ENCODE results near the gene GAN. TPM values are rescaled to one million over a fixed set of nuclear protein-coding genes. Genes with fewer than 3 reads are reported as not detected.

GAN gene
- total RNA-seq, 4 donors from 2014 or later = 12.9 to 378 (median 14.7) TPM

DNA sequence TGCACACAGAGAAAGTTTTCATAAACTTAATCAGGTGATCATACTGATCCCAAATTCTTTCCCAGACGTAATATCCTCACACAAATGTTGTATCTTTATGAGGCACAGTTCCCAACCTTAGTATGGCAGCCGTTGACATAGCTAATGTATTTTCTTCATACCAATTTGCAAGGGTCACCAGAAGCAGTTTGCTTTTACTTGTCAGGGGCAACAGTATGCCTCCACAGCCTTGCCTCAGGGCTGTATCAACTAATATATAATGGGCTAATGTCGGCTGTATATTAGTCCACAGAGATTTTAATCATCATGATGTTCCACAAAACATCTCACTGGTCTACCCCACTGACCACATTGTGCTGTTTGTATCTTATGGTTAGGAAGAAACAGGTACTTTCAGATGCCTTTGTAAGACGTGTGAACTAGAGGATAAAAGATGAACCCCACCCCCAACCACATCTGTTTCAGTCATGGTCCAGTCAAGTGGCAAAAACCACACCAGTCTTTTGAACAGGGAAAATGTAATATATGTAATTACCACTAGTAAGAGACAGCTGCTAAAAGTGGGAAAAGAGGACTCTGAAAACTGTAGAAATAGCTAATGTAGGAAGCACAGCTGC, 55.2 kb downstream of the GAN start:
- no peak for DNase-seq
- no peak overlapping the region for H3K4me3 ChIP-seq
- no peaks in the 10 kb centered on the region for H3K4me1 ChIP-seq
- 78 to 90% methylated on average over 4 of the region's 4 CpGs for WGBS, 2 donors (ENCODE audit: low coverage in 1 of 2)
- H3K27ac ChIP-seq = no peak overlapping the region
- H3K27me3 ChIP-seq = no peaks in the 10 kb centered on the region
- no peak for TF ChIP-seq POLR2AphosphoS5 (IDR thresholded peaks at IDR 0.05)
- TF ChIP-seq EP300 (IDR thresholded peaks at IDR 0.05; ENCODE audit: low read depth) = no peak
- TF ChIP-seq, protein P1, sequence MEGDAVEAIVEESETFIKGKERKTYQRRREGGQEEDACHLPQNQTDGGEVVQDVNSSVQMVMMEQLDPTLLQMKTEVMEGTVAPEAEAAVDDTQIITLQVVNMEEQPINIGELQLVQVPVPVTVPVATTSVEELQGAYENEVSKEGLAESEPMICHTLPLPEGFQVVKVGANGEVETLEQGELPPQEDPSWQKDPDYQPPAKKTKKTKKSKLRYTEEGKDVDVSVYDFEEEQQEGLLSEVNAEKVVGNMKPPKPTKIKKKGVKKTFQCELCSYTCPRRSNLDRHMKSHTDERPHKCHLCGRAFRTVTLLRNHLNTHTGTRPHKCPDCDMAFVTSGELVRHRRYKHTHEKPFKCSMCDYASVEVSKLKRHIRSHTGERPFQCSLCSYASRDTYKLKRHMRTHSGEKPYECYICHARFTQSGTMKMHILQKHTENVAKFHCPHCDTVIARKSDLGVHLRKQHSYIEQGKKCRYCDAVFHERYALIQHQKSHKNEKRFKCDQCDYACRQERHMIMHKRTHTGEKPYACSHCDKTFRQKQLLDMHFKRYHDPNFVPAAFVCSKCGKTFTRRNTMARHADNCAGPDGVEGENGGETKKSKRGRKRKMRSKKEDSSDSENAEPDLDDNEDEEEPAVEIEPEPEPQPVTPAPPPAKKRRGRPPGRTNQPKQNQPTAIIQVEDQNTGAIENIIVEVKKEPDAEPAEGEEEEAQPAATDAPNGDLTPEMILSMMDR (IDR thresholded peaks at IDR 0.05) = no peak
- no peak for TF ChIP-seq POLR2A (IDR thresholded peaks at IDR 0.05)
- intact Hi-C loops (cut with DNase I; ENCODE audit: low total_unique reads) = loop anchor here (10.0 kb wide), 1 partner anchor 365 kb away; no protein-coding TSS in a partner anchor
- in situ Hi-C loops (cut with MboI; ENCODE audit: low pct_ligation_motif_present in 1 of 4, low pct_unique_long_range_greater_than_20kb in 1 of 4, low sequenced_read_pairs in 3 of 4) = loop anchor here in 3 of 4 donors (10.0 to 25.0 kb wide), 3 partner anchors 355 to 517 kb away; no protein-coding TSS in a partner anchor
- H3K9me3 ChIP-seq = no peaks in the 10 kb centered on the region
- H3K36me3 ChIP-seq = peaks cover 0 to 38% (median 13%) of the 10 kb centered on the region in 4 donors

DNA sequence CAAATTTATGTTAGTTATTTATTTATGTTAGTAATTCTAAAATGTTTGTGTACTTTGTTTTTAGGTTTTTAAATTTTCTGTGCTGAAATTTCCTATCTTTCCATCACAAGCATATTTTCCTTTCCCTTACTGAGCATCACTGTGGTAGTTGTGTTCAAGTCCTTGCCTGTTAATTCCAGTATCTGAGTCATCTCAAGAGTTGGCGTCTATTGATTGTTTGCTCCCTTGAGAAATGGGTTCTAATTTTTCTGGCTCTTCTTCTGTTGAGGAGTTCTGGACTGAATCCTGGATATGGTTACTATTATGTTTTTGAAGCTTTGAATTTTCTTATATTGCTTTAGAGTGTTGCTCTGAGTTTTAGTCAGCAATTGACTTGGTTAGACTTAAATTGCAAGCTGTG, 56.3 kb downstream of the GAN start:
- Histone ChIP-seq H3K4me3 (no peak overlapping the region), H3K27ac (no peak overlapping the region), H3K36me3 (peaks cover 0 to 30% (median 10%) of the 10 kb centered on the region in 4 donors), H3K4me1 (no peaks in the 10 kb centered on the region), H3K27me3 (no peaks in the 10 kb centered on the region), H3K9me3 (no peaks in the 10 kb centered on the region)
- in situ Hi-C loops (cut with MboI; ENCODE audit: low pct_ligation_motif_present in 1 of 4, low pct_unique_long_range_greater_than_20kb in 1 of 4, low sequenced_read_pairs in 3 of 4) (loop anchor here in 2 of 4 donors (25.0 kb wide), 2 partner anchors 366 to 516 kb away; no protein-coding TSS in a partner anchor), intact Hi-C loops (cut with DNase I; ENCODE audit: low total_unique reads) (no loop called here)
- no peak for DNase-seq
- 73 to 89% methylated on average over 1 of the region's 1 CpG for WGBS, 2 donors (ENCODE audit: low coverage in 1 of 2)
- TF ChIP-seq POLR2AphosphoS5 (IDR thresholded peaks at IDR 0.05) = no peak

DNA sequence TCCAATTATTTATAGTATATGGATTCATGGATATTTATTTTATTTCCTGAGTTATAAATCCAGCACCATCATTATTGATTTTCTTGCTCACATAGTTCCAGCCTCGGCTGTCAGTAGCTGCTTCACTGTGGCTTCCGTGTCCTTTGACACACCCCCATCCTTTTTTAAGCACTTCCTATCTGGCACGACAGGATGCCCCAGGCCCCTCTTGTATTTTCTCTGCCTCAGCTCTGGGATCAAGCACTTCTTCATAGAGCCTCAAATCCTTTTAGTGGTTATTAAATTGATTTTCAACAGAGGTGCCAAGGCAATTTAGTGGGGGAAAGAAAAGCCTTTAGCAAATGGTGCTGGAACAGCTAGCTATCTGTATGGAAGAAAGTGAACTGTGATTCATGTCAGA, 59.8 kb downstream of the GAN start:
- WGBS, 2 donors (ENCODE audit: low coverage in 1 of 2) = 60 to 73% methylated on average over 3 of the region's 3 CpGs
- H3K36me3 ChIP-seq = peaks cover 0 to 25% (median 4%) of the 10 kb centered on the region in 4 donors
- no peaks in the 10 kb centered on the region for H3K27me3 ChIP-seq
- H3K4me3 ChIP-seq = no peak overlapping the region
- no peaks in the 10 kb centered on the region for H3K4me1 ChIP-seq
- in situ Hi-C loops (cut with MboI; ENCODE audit: low pct_ligation_motif_present in 1 of 4, low pct_unique_long_range_greater_than_20kb in 1 of 4, low sequenced_read_pairs in 3 of 4) (loop anchor here in 2 of 4 donors (25.0 kb wide), 2 partner anchors 363 to 513 kb away; no protein-coding TSS in a partner anchor), intact Hi-C loops (cut with DNase I; ENCODE audit: low total_unique reads) (no loop called here)
- no peak for DNase-seq
- no peak for TF ChIP-seq EP300 (IDR thresholded peaks at IDR 0.05; ENCODE audit: low read depth)
- no peak for TF ChIP-seq POLR2A (IDR thresholded peaks at IDR 0.05)
- TF ChIP-seq, protein P1 (IDR thresholded peaks at IDR 0.05) = no peak
- TF ChIP-seq POLR2AphosphoS5 (IDR thresholded peaks at IDR 0.05) = no peak
- no peak overlapping the region for H3K27ac ChIP-seq
- H3K9me3 ChIP-seq = no peaks in the 10 kb centered on the region

DNA sequence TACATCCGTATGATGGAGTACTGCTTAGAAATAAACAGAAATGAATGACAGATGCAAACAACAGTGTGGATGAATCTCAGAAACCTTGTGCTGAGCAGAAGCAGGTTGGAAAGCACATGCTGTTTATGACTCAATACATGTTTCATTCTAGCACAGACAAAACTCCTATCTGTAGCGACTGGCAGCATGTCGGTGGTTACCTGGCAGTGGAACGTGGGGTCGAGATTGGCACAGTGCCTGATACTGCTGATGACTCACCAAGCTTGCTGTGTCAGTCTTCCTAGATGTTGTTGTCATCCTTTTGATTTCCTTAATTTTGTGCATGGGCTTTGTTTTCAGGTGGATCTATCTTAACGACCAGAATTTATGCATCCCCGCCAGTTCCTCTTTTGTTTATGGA, 62.1 kb downstream of the GAN start:
- Histone ChIP-seq H3K4me1 (no peaks in the 10 kb centered on the region), H3K36me3 (peaks cover 0 to 18% (median 3%) of the 10 kb centered on the region in 4 donors), H3K9me3 (no peaks in the 10 kb centered on the region), H3K27me3 (no peaks in the 10 kb centered on the region), H3K4me3 (no peak overlapping the region), H3K27ac (no peak overlapping the region)
- DNase-seq = no peak
- in situ Hi-C loops (cut with MboI; ENCODE audit: low pct_ligation_motif_present in 1 of 4, low pct_unique_long_range_greater_than_20kb in 1 of 4, low sequenced_read_pairs in 3 of 4) = no loop called here
- TF ChIP-seq EP300 (IDR thresholded peaks at IDR 0.05; ENCODE audit: low read depth) = no peak
- TF ChIP-seq, protein P1 (IDR thresholded peaks at IDR 0.05) = no peak
- TF ChIP-seq POLR2AphosphoS5 (IDR thresholded peaks at IDR 0.05) = no peak
- no peak for TF ChIP-seq POLR2A (IDR thresholded peaks at IDR 0.05)
- intact Hi-C loops (cut with DNase I; ENCODE audit: low total_unique reads) = no loop called here
- 64 to 79% methylated on average over 7 of the region's 7 CpGs for WGBS, 2 donors (ENCODE audit: low coverage in 1 of 2)

Measured in transverse colon (tissue), 4 donors.